Measurements from ENCODE around the gene AIG1. TPM values are rescaled to one million over a fixed set of nuclear protein-coding genes. Genes with fewer than 3 reads are reported as not detected.

AIG1 gene
- total and polyA plus RNA-seq, 2 of the 13 experiments (the other 11 are each of a cell fraction or from before 2014, with no cell fraction given): 115 to 197 TPM

- TF ChIP-seq KLF6 (CRISPR knock-in tag; IDR thresholded peaks at IDR 0.05) (no peak), SMC3 (IDR thresholded peaks at IDR 0.05; ENCODE audit: low read length) (no peak), FOSL2 (CRISPR knock-in tag; IDR thresholded peaks at IDR 0.05) (no peak), NR2F1 (CRISPR knock-in tag; IDR thresholded peaks at IDR 0.05) (no peak), FOXP4 (CRISPR knock-in tag; IDR thresholded peaks at IDR 0.05) (no peak), ZNF609 (CRISPR knock-in tag; IDR thresholded peaks at IDR 0.05; ENCODE audit: borderline replicate concordance) (no peak), ZFP62 (CRISPR knock-in tag; IDR thresholded peaks at IDR 0.05) (no peak), NPAS2 (CRISPR knock-in tag; IDR thresholded peaks at IDR 0.05; ENCODE audit: borderline replicate concordance) (no peak), KDM5B (CRISPR knock-in tag; IDR thresholded peaks at IDR 0.05; ENCODE audit: borderline replicate concordance) (no peak), SMARCC2 (IDR thresholded peaks at IDR 0.05) (no peak)
- ATAC-seq (no peak), FAIRE-seq (no peak), DNase-seq (ENCODE audit: low spot score) (no peak)
- CTCF ChIA-PET (ENCODE audit: low intra/inter-chr PET ratio, low total read pairs): no interaction called here
- Histone ChIP-seq H3K27me3 (ENCODE audit: control insufficient read depth in 1 of 2, insufficient read depth in 2 of 2, low read length in 2 of 2) (no peaks in the 10 kb centered on the region), H3K4me1 (ENCODE audit: insufficient read depth, low read length) (no peaks in the 10 kb centered on the region), H3K4me2 (ENCODE audit: low read depth, low read length) (no peak overlapping the region), H3K79me2 (ENCODE audit: insufficient read depth, low read length) (no peaks in the 10 kb centered on the region), H3K36me3 (replicated peaks in 1 of 2; ENCODE audit: control insufficient read depth in 1 of 2, insufficient read depth in 2 of 2, low read length in 2 of 2) (peaks cover 0 to 4% of the 10 kb centered on the region in 2 experiments; a peak in 1 of 5 replicates), H3K9ac (ENCODE audit: insufficient read depth, low read depth, low read length) (no peak overlapping the region), H3K9me3 (ENCODE audit: low read length) (no peaks in the 10 kb centered on the region), H2AFZ (ENCODE audit: low read length) (no peak overlapping the region), H4K20me1 (ENCODE audit: insufficient read depth, low read length) (no peaks in the 10 kb centered on the region), H3K4me3 (replicated peaks in 1 of 3; ENCODE audit: insufficient read depth in 1 of 3, low read depth in 2 of 3, low read length in 3 of 3) (no peak overlapping the region), H3K27ac (ENCODE audit: extremely low read length, insufficient read depth, low read length) (no peak overlapping the region)
- WGBS (ENCODE audit: low lambda C conversion rate): 89% methylated on average over 2 of the region's 2 CpGs
- intact Hi-C loops (cut with micrococcal nuclease; ENCODE audit: unreplicated experiment): no loop called here
- BruUV-seq (replicated peaks): no TSS peak
- POLR2A ChIA-PET: no interaction called here
- in situ Hi-C loops (cut with HindIII; ENCODE audit: extremely low pct_ligation_motif_present, low pct_unique_long_range_greater_than_20kb): no loop called here
Measured at GRCh38 chr6:143215363-143215762, 154.7 kb downstream of the AIG1 start.

Data from HepG2 (cell line).